ENCODE measurements around the gene CXCL12. TPM values are rescaled to one million over a fixed set of nuclear protein-coding genes. Genes with fewer than 3 reads are reported as not detected.

The CXCL12 gene
- total RNA-seq, 1 experiment from 2014 or later, result 0.47 TPM

GRCh38 chr10:44392420-44392819, 7.5 kb upstream of the CXCL12 start (continued):
- no peak for TF ChIP-seq REST (IDR thresholded peaks at IDR 0.05; ENCODE audit: low read depth)
- TF ChIP-seq ATF3 (IDR thresholded peaks at IDR 0.05), result no peak
- no peak for TF ChIP-seq SRF (IDR thresholded peaks at IDR 0.05; ENCODE audit: low read depth)
- no peak for TF ChIP-seq EZH2phosphoT487 (IDR thresholded peaks at IDR 0.05; ENCODE audit: borderline replicate concordance)
- no peak for TF ChIP-seq SP1 (IDR thresholded peaks at IDR 0.05; ENCODE audit: low read depth)
- TF ChIP-seq ZNF274 (IDR thresholded peaks at IDR 0.05; ENCODE audit: low read depth, low read length), result no peak

GRCh38 chr10:44391981-44392380, 7.1 kb upstream of the CXCL12 start:
- Histone ChIP-seq H2AFZ (ENCODE audit: low read depth, low read length, poor library complexity, severe bottlenecking) (no peak overlapping the region), H3K27ac (ENCODE audit: low read depth, low read length) (no peak overlapping the region), H3K9me2 (ENCODE audit: insufficient read depth) (no peaks in the 10 kb centered on the region), H3K4me1 (ENCODE audit: control insufficient read depth in 1 of 2, insufficient read depth in 2 of 2, low read length in 2 of 2) (no peaks in the 10 kb centered on the region), H3K4me3 (replicated peaks in 1 of 2; ENCODE audit: low read depth in 1 of 2, low read length in 2 of 2) (no peak overlapping the region), H3K27me3 (ENCODE audit: insufficient read depth, low read length) (peaks cover 30% of the 10 kb centered on the region; the same call in 1 of the 2 replicates), H3K36me3 (ENCODE audit: control insufficient read depth in 1 of 2, insufficient read depth in 2 of 2, low read length in 2 of 2) (no peaks in the 10 kb centered on the region), H3K9ac (ENCODE audit: low read length) (no peak overlapping the region), H4K20me1 (ENCODE audit: insufficient read depth) (no peaks in the 10 kb centered on the region), H3K79me2 (ENCODE audit: insufficient read depth, low read length) (no peaks in the 10 kb centered on the region), H3K9me3 (ENCODE audit: control insufficient read depth in 1 of 2, insufficient read depth in 1 of 2, low read depth in 1 of 2, low read length in 2 of 2) (no peaks in the 10 kb centered on the region), H3K4me2 (ENCODE audit: low read length) (no peak overlapping the region)
- no peak for ATAC-seq
- ChIA-PET POLR2A (no interaction called here), CTCF (no interaction called here), RAD21 (ENCODE audit: low non-redundant PET in 1 of 2, low total read pairs in 2 of 2, uncharacterized antibody in 2 of 2, unreplicated experiment in 2 of 2) (no interaction called here)
- TF ChIP-seq RAD21 (IDR thresholded peaks at IDR 0.05; ENCODE audit: low read depth), result no peak
- intact Hi-C loops (cut with micrococcal nuclease), result no loop called here
- no TSS peak for BruUV-seq (replicated peaks)
- DNase-seq (ENCODE audit: low read depth, low spot score), result no peak
